K562 (cell line): Measurements from ENCODE around the gene ACO2. TPM values are rescaled to one million over a fixed set of nuclear protein-coding genes. Genes with fewer than 3 reads are reported as not detected.

Experiments
- ATAC-seq: fragments of 200-7000 bp; cut with Tn5 transposase; 3 replicates; pipeline ENCODE4 v1.9.1; 2020; ENCODE audit warnings: moderate library complexity
- BruUV-seq: library from RNA; stranded (reverse); fragments of 400-500 nt; replicated peaks from 2 replicates; lab custom pipeline; 2021; lab: Mats Ljungman, UMichigan
- CTCF ChIA-PET: fragments of 300-600 bp; formaldehyde crosslinking; extraction: SDS; loops from one replicate; lab custom pipeline; 2021; ENCODE audit warnings: low intra/inter-chr PET ratio; lab: Yijun Ruan, JAX
- POLR2A ChIA-PET: fragments of 300-600, 350-650 bp; sonication (Branson Sonifier 250); formaldehyde crosslinking; extraction: SDS; loops from one replicate; lab custom pipeline; 2021; ENCODE audit warnings: antibody characterized with exemption, inconsistent platforms; lab: Yijun Ruan, JAX
- DNase-seq, 4 experiments: peaks; one replicate each; pipeline versions ENCODE4 v3.0.0 to v3.0.0-alpha.2; 2011 to 2018; ENCODE audit warnings: low spot score in 3 of 4, mixed read lengths in 3 of 4; ENCODE audit errors: extremely low read depth in 1 of 4
- FAIRE-seq: peaks from 2 replicates; lab custom pipeline; 2011; peaks lifted over from hg19 to GRCh38; lab: Jason Lieb, UNC
- H2AFZ ChIP-seq: 2 replicates; pipeline ENCODE4 v1.6.0; 2011; ENCODE audit warnings: low read depth, low read length, control low read depth, inconsistent platforms
- H3K27ac ChIP-seq: fragments of 200-600 bp; 3 replicates; pipeline ENCODE4 v1.8.0; 2011; ENCODE audit warnings: low read depth, mild to moderate bottlenecking, control low read depth, inconsistent platforms, low read length, moderate library complexity, mixed read lengths; ENCODE audit errors: extremely low read depth
- H3K27me3 ChIP-seq, 2 experiments: fragments of 300-600 bp in 1 of 2; 2 replicates in 1 of 2; 3 replicates in 1 of 2; pipeline versions ENCODE4 v1.6.0 to v1.8.0; 2011; ENCODE audit warnings: inconsistent platforms in 2 of 2, low read length in 2 of 2, mild to moderate bottlenecking in 1 of 2, mixed read lengths in 1 of 2, moderate library complexity in 1 of 2; ENCODE audit not compliant: control insufficient read depth in 2 of 2, insufficient read depth in 2 of 2
- H3K36me3 ChIP-seq: fragments of 300-600 bp; 3 replicates; pipeline ENCODE4 v1.8.0; 2011; ENCODE audit warnings: mild to moderate bottlenecking, low read length, inconsistent platforms; ENCODE audit not compliant: control insufficient read depth, insufficient read depth
- H3K4me1 ChIP-seq, 2 experiments: fragments of 200-600 bp in 1 of 2; replicated peaks in 1 of 2; 2 replicates in 1 of 2; 3 replicates in 1 of 2; pipeline versions ENCODE4 v1.5.1 to v1.8.0; 2011; ENCODE audit warnings: inconsistent platforms in 2 of 2, low read length in 2 of 2, mild to moderate bottlenecking in 1 of 2, mixed read lengths in 1 of 2, moderate library complexity in 1 of 2; ENCODE audit not compliant: control insufficient read depth in 2 of 2, insufficient read depth in 2 of 2
- H3K4me2 ChIP-seq: 2 replicates; pipeline ENCODE4 v1.6.1; 2011; ENCODE audit warnings: low read length, control low read depth, inconsistent platforms, mixed read lengths; ENCODE audit not compliant: insufficient read depth
- H3K4me3 ChIP-seq: fragments of 200-600 bp; sonication (generic), shearing (Covaris generic); 2 replicates; pipeline ENCODE4 v1.5.1; 2016; ENCODE audit warnings: control low read depth, inconsistent platforms
- H3K79me2 ChIP-seq: fragments of 200-600 bp; 3 replicates; pipeline ENCODE4 v1.8.0; 2011; ENCODE audit warnings: low read length, inconsistent platforms; ENCODE audit not compliant: control insufficient read depth, insufficient read depth
- H3K9ac ChIP-seq, 2 experiments: 2 replicates each; pipeline versions ENCODE4 v1.6.0 to v1.6.1; 2011; ENCODE audit warnings: low read depth in 2 of 2, low read length in 2 of 2, control low read depth in 1 of 2, inconsistent platforms in 1 of 2, mild to moderate bottlenecking in 1 of 2, mixed read lengths in 1 of 2; ENCODE audit not compliant: insufficient read depth in 1 of 2
- H3K9me1 ChIP-seq: one replicate; pipeline ENCODE4 v1.6.0; 2011; ENCODE audit warnings: inconsistent platforms, mild to moderate bottlenecking, low read length, moderate library complexity; ENCODE audit not compliant: control insufficient read depth, insufficient read depth
- H3K9me3 ChIP-seq: replicated peaks from 2 replicates; pipeline ENCODE4 v1.5.1; 2011; ENCODE audit warnings: low read depth, low read length, inconsistent platforms; ENCODE audit not compliant: control insufficient read depth, insufficient read depth
- H4K20me1 ChIP-seq: replicated peaks from 2 replicates; pipeline ENCODE4 v1.6.1; 2011; ENCODE audit warnings: low read length, inconsistent platforms, mixed read lengths; ENCODE audit not compliant: control insufficient read depth, insufficient read depth
- BRD9 ChIP-seq: fragments of 450-650 bp; IDR thresholded peaks from 2 replicates; pipeline ENCODE4 v1.6.1; 2018; ENCODE audit warnings: low read depth; ENCODE audit not compliant: partially characterized antibody
- CBFA2T2 ChIP-seq: fragments of 450-650 bp; conservative IDR thresholded peaks from 2 replicates; pipeline ENCODE4 v1.6.1; 2017; ENCODE audit warnings: mild to moderate bottlenecking
- CBFA2T3 ChIP-seq: fragments of 450-650 bp; IDR thresholded peaks from 2 replicates; pipeline ENCODE4 v1.6.1; 2017
- DPF2 ChIP-seq: fragments of 450-650 bp; IDR thresholded peaks from 2 replicates; pipeline ENCODE4 v1.6.1; 2016
- FOXM1 ChIP-seq, 2 experiments: fragments of 450-650 bp in 1 of 2; sonication (generic) in 1 of 2; formaldehyde crosslinking in 1 of 2; IDR thresholded peaks; 2 replicates each; pipeline versions ENCODE4 v1.6.1 to v1.9.0; 2017 to 2022; ENCODE audit warnings: low read depth in 2 of 2, mild to moderate bottlenecking in 2 of 2, missing genetic modification reagents in 1 of 2, moderate library complexity in 1 of 2
- GATA2 ChIP-seq: sonication (generic); formaldehyde crosslinking; IDR thresholded peaks from 2 replicates; pipeline ENCODE4 v1.4.0; 2020; ENCODE audit warnings: mild to moderate bottlenecking, missing genetic modification reagents
- HMBOX1 ChIP-seq: sonication (generic); IDR thresholded peaks from 2 replicates; pipeline ENCODE4 v1.6.1; 2016
- KAT2B ChIP-seq: IDR thresholded peaks from one replicate; pipeline ENCODE4 v1.6.1; 2012; ENCODE audit warnings: low read depth, mild to moderate bottlenecking, control low read depth, inconsistent platforms, low read length, moderate library complexity
- KDM1A ChIP-seq, 2 experiments: fragments of 450-650 bp; IDR thresholded peaks; 2 replicates each; pipeline ENCODE4 v1.6.1; 2016; ENCODE audit warnings: mild to moderate bottlenecking in 2 of 2
- NCOR1 ChIP-seq: fragments of 450-650 bp; IDR thresholded peaks from 2 replicates; pipeline ENCODE4 v1.6.1; 2016; ENCODE audit warnings: mild to moderate bottlenecking, moderate library complexity
- NONO ChIP-seq, 2 experiments: fragments of 200-400 bp in 1 of 2; fragments of 450-650 bp in 1 of 2; formaldehyde crosslinking in 1 of 2; IDR thresholded peaks; 2 replicates each; pipeline ENCODE4 v1.6.1; 2017; ENCODE audit warnings: low read depth in 2 of 2, mild to moderate bottlenecking in 2 of 2, moderate library complexity in 2 of 2, low read length in 1 of 2
- PKNOX1 ChIP-seq: fragments of 450-650 bp; IDR thresholded peaks from 2 replicates; pipeline ENCODE4 v1.6.1; 2016
- POLR2AphosphoS5 ChIP-seq: IDR thresholded peaks from 2 replicates; pipeline ENCODE4 v1.6.1; 2011; ENCODE audit warnings: mild to moderate bottlenecking, low read depth, low read length, moderate library complexity; ENCODE audit not compliant: control insufficient read depth, insufficient read depth
- SNRNP70 ChIP-seq: fragments of 200-400 bp; formaldehyde crosslinking; optimal IDR thresholded peaks from 2 replicates; pipeline ENCODE3; 2017; ENCODE audit warnings: low read depth, low read length
- STAT5A ChIP-seq: IDR thresholded peaks from 2 replicates; pipeline ENCODE4 v1.6.1; 2012; ENCODE audit warnings: low read length, inconsistent platforms, borderline replicate concordance
- TAF9B ChIP-seq: fragments of 450-650 bp; IDR thresholded peaks from 2 replicates; pipeline ENCODE4 v1.6.1; 2018; ENCODE audit warnings: mild to moderate bottlenecking; ENCODE audit not compliant: partially characterized antibody
- TAL1 ChIP-seq: fragments of 450-650 bp; IDR thresholded peaks from 2 replicates; pipeline ENCODE4 v1.6.1; 2016; ENCODE audit warnings: mild to moderate bottlenecking
- TCF3 ChIP-seq: sonication (generic); formaldehyde crosslinking; IDR thresholded peaks from 2 replicates; pipeline ENCODE4 v1.4.0; 2020; ENCODE audit warnings: mild to moderate bottlenecking, missing genetic modification reagents
- TEAD4 ChIP-seq, 2 experiments: sonication (generic) in 1 of 2; formaldehyde crosslinking in 1 of 2; IDR thresholded peaks; 2 replicates each; pipeline versions ENCODE4 v1.6.1 to v1.8.0; 2012 to 2022; ENCODE audit warnings: borderline replicate concordance in 1 of 2, inconsistent platforms in 1 of 2, low read length in 1 of 2, mild to moderate bottlenecking in 1 of 2, missing genetic modification reagents in 1 of 2
- TRIM24 ChIP-seq, 2 experiments: fragments of 450-650 bp; IDR thresholded peaks; 2 replicates each; pipeline ENCODE4 v1.6.1; 2016
- ZFP36 ChIP-seq: fragments of 150-350 bp; IDR thresholded peaks from 2 replicates; pipeline ENCODE4 v1.6.1; 2018; ENCODE audit warnings: low read length, low read depth; ENCODE audit not compliant: partially characterized antibody
- ZNF274 ChIP-seq: IDR thresholded peaks from 2 replicates; pipeline ENCODE4 v1.6.1; 2011; ENCODE audit warnings: low read depth, mild to moderate bottlenecking, low read length, moderate library complexity, borderline replicate concordance
- ZZZ3 ChIP-seq: fragments of 450-650 bp; IDR thresholded peaks from 2 replicates; pipeline ENCODE4 v1.6.1; 2016; ENCODE audit warnings: antibody characterized with exemption, mild to moderate bottlenecking, moderate library complexity
- WGBS: fragments of 100-300 bp; shearing (Covaris generic); methylation state at CpG from one replicate; pipeline ENCODE4 v1.1.6; 2016; ENCODE audit warnings: low coverage, mixed read lengths; ENCODE audit not compliant: insufficient coverage; ENCODE audit errors: missing lambda C conversion rate; 5-methylcytosine and 5-hydroxymethylcytosine counted together
- in situ Hi-C: fragments of 300-500 bp; cut with MboI; formaldehyde crosslinking; loops from 4 replicates; pipeline ENCODE4 v1.15.0; 2018; ENCODE audit warnings: inconsistent platforms, mixed read lengths
- intact Hi-C: fragments of 100-400 bp; cut with micrococcal nuclease; formaldehyde crosslinking; loops from 2 replicates; pipeline ENCODE4 v1.14.2; 2022
- polyA plus RNA-seq, 8 experiments: library from polyadenylated mRNA; depleted of rRNA in 4 of 8; stranded (reverse) in 5 of 8; unstranded in 3 of 8; fragments of >200 nt; fragmentation: Nextera tagmentation in 2 of 8; fragmentation: Illumina TruSeq in 1 of 8; extraction: Ambion mirVana in 2 of 8; extraction: Trizol in 1 of 8; gene quantifications; 2 replicates each; pipeline versions ENCODE4 v1.2.1 to v1.2.3, GENCODE V29; 2011 to 2014; ENCODE audit warnings: inconsistent platforms in 1 of 8, missing spikeins in 1 of 8
- total RNA-seq, 7 experiments: library from RNA; depleted of rRNA in 6 of 7; stranded (reverse); fragments of >200 nt in 6 of 7; fragmentation: Illumina TruSeq in 2 of 7; extraction: Trizol in 2 of 7; gene quantifications; 2 replicates each; pipeline versions ENCODE4 v1.2.1 to v1.2.3, GENCODE V29; 2011 to 2021; ENCODE audit warnings: low replicate concordance in 1 of 7

The ACO2 gene
- total and polyA plus RNA-seq, 9 of the 15 experiments (the other 6 are each of a cell fraction or from before 2014, with no cell fraction given) = 16.2 to 119 (median 43.2) TPM

GRCh38 chr22:41540006-41540315 lies 71.0 kb downstream of the ACO2 start:
- ChIA-PET POLR2A (interaction anchor here (0.8 to 1.6 kb wide), 4 partner anchors 11 to 93 kb away, joined by 3 to 5 read pairs (median 3); partner anchors contain the start of genes PMM1 and TOB2), CTCF (no interaction called here)
- peaks cover 22% of the 10 kb centered on the region for H4K20me1 ChIP-seq
- peak overlapping the region; percentile 15 to 48; a peak in 3 of 4 replicates for H3K9ac ChIP-seq
- DNase-seq (peak in 2 of 4 experiments; percentile 71 to 80), FAIRE-seq (peak; percentile 90), ATAC-seq (peak; percentile 50)
- peak overlapping the region; percentile 63; the same call in 2 of the 3 replicates for H3K27ac ChIP-seq
- no TSS peak for BruUV-seq
- H3K79me2 ChIP-seq = peaks cover 69% of the 10 kb centered on the region
- no peak overlapping the region for H3K4me3 ChIP-seq
- intact Hi-C loops (loop anchor here (5.0 kb wide), 1 partner anchor 47 kb away; the partner anchor contains the start of gene PMM1), in situ Hi-C loops (no loop called here)
- no peaks in the 10 kb centered on the region for H3K27me3 ChIP-seq
- H2AFZ ChIP-seq = no peak overlapping the region
- H3K36me3 ChIP-seq = peaks cover 50% of the 10 kb centered on the region
- no peaks in the 10 kb centered on the region for H3K9me3 ChIP-seq
- peaks cover 32 to 42% of the 10 kb centered on the region in 2 experiments; a peak in 4 of 5 replicates for H3K4me1 ChIP-seq
- peak overlapping the region; percentile 51 for H3K4me2 ChIP-seq
- 13% methylated on average over 3 of the region's 3 CpGs for WGBS
- peaks cover 3% of the 10 kb centered on the region for H3K9me1 ChIP-seq
- TF ChIP-seq HMBOX1 (peak; percentile 73), PKNOX1 (peak; percentile 52; the same call in 1 of the 2 replicates), ZFP36 (peak; percentile 58), ZNF274 (no peak), TAF9B (peak; percentile 13), POLR2AphosphoS5 (peak; percentile 40; the same call in 1 of the 2 replicates), CBFA2T3 (peak; percentile 92), DPF2 (peak; percentile 71), CBFA2T2 (peak; percentile 83), FOXM1 (IDR thresholded peaks at IDR 0.05; ENCODE audit: low read depth) (peak; percentile 11; the same call in 1 of the 2 replicates), FOXM1 (CRISPR knock-in tag; IDR thresholded peaks at IDR 0.05; ENCODE audit: low read depth) (no peak), TEAD4 (IDR thresholded peaks at IDR 0.05; ENCODE audit: low read length) (peak; percentile 64; the same call in 1 of the 2 replicates), TEAD4 (CRISPR knock-in tag; IDR thresholded peaks at IDR 0.05; ENCODE audit: borderline replicate concordance) (no peak), KDM1A (IDR thresholded peaks at IDR 0.05) (peak; percentile 4 to 70; a peak in 2 of 4 replicates), KAT2B (no peak), NONO (IDR thresholded peaks at IDR 0.05; ENCODE audit: low read depth in 2 of 2, low read length in 1 of 2) (no peak), SNRNP70 (no peak), NCOR1 (peak; percentile 81), TRIM24 (IDR thresholded peaks at IDR 0.05) (0 out of 4 replicates have a peak, but pooled peaks of 1 of the 2 experiments have one; percentile 14), STAT5A (peak; percentile 53; the same call in 1 of the 2 replicates), GATA2 (CRISPR knock-in tag) (peak; percentile 38; the same call in 1 of the 2 replicates), TAL1 (peak; percentile 79), TCF3 (CRISPR knock-in tag) (peak; percentile 85), BRD9 (peak; percentile 39), ZZZ3 (no peak)
